ENCODE data around the gene AFDN. TPM values are rescaled to one million over a fixed set of nuclear protein-coding genes. Genes with fewer than 3 reads are reported as not detected.
A peak's percentile ranks its signal among the peaks of the same experiment; 100 is the strongest.

Gene AFDN
- total and polyA plus RNA-seq, 10 of the 15 experiments (the other 5 are each of a cell fraction or from before 2014, with no cell fraction given), result 5.7 to 68.2 (median 45.1) TPM

DNA sequence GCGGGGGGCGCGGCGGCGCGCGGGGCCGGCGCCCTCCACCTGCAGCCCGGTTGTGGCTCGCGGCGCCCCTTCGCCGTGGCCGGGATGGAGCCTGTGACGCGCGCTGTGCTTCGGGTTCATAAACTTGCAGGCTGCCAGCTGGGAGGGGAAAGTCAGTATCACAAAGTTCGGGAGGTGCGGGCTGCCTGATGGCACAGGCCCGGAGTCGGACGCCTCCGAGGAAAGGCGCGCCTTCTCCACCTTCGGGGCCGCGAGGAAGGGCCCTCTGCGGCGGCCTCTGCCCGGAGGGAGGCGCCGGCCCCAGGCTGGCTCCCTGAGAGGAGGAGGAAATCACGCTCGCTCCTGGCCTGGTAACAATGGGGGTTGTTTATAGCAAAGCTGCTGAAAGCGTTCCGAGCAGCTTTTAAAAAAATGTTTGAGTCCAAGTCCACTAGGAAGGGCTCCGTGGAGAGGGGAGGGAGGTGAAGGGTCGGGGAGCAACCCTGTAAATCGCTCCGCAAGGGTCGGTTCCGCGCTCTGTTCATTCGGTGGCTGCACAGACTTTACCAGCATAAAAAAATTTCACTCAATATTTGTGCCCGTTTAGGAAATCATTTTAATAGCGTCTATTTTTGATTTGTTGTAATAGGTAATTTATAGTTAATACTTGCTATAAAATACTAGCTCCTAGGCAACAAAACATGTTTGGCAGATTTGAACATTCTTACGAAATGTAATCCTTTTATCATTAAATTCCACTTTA, 1.0 kb downstream of the AFDN start:
- intact Hi-C loops (cut with micrococcal nuclease; ENCODE audit: unreplicated experiment), result loop anchor here (2.0 kb wide), 1 partner anchor 71 kb away; no protein-coding TSS in a partner anchor
- TF ChIP-seq ETV6 (conservative IDR thresholded peaks at IDR 0.05 in 1 of 2, IDR thresholded peaks at IDR 0.05 in 1 of 2; ENCODE audit: borderline replicate concordance in 1 of 2, low read depth in 1 of 2) (no peak), NR2F1 (conservative IDR thresholded peaks at IDR 0.05) (peak; percentile 39), SMARCA5 (IDR thresholded peaks at IDR 0.05) (peak; percentile 59; the same call in 1 of the 2 replicates), DPF2 (IDR thresholded peaks at IDR 0.05) (0 out of 2 replicates have a peak, but pooled peaks have one; percentile 23), FOXK2 (IDR thresholded peaks at IDR 0.05) (no peak), ZNF24 (IDR thresholded peaks at IDR 0.05) (peak; percentile 33; the same call in 1 of the 2 replicates), BACH1 (IDR thresholded peaks at IDR 0.05; ENCODE audit: borderline replicate concordance) (no peak), NBN (IDR thresholded peaks at IDR 0.05) (no peak), PRDM15 (CRISPR knock-in tag; IDR thresholded peaks at IDR 0.05) (no peak), CHD4 (IDR thresholded peaks at IDR 0.05) (no peak), LARP7 (IDR thresholded peaks at IDR 0.05) (0 out of 2 replicates have a peak, but pooled peaks have one; percentile 69), KLF5 (IDR thresholded peaks at IDR 0.05; ENCODE audit: partially characterized antibody) (no peak)
- TF ChIP-seq, protein P1, sequence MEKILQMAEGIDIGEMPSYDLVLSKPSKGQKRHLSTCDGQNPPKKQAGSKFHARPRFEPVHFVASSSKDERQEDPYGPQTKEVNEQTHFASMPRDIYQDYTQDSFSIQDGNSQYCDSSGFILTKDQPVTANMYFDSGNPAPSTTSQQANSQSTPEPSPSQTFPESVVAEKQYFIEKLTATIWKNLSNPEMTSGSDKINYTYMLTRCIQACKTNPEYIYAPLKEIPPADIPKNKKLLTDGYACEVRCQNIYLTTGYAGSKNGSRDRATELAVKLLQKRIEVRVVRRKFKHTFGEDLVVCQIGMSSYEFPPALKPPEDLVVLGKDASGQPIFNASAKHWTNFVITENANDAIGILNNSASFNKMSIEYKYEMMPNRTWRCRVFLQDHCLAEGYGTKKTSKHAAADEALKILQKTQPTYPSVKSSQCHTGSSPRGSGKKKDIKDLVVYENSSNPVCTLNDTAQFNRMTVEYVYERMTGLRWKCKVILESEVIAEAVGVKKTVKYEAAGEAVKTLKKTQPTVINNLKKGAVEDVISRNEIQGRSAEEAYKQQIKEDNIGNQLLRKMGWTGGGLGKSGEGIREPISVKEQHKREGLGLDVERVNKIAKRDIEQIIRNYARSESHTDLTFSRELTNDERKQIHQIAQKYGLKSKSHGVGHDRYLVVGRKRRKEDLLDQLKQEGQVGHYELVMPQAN (conservative IDR thresholded peaks at IDR 0.05), result 0 out of 2 replicates have a peak, but pooled peaks have one; percentile 54
- TF ChIP-seq, protein P2, sequence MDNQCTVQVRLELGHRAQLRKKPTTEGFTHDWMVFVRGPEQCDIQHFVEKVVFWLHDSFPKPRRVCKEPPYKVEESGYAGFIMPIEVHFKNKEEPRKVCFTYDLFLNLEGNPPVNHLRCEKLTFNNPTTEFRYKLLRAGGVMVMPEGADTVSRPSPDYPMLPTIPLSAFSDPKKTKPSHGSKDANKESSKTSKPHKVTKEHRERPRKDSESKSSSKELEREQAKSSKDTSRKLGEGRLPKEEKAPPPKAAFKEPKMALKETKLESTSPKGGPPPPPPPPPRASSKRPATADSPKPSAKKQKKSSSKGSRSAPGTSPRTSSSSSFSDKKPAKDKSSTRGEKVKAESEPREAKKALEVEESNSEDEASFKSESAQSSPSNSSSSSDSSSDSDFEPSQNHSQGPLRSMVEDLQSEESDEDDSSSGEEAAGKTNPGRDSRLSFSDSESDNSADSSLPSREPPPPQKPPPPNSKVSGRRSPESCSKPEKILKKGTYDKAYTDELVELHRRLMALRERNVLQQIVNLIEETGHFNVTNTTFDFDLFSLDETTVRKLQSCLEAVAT (IDR thresholded peaks at IDR 0.05), result 0 out of 2 replicates have a peak, but pooled peaks have one; percentile 12

More for the DNA sequence above, 1.0 kb downstream of the AFDN start:
- no TSS peak for BruUV-seq (replicated peaks)
- no peaks in the 10 kb centered on the region for H3K9me3 ChIP-seq (replicated peaks; ENCODE audit: control insufficient read depth, insufficient read depth, low read length)
- in situ Hi-C loops (cut with MboI), result no loop called here
- no peak for FAIRE-seq
- H3K9ac ChIP-seq (ENCODE audit: control insufficient read depth, insufficient read depth, low read length), result peak overlapping the region; percentile 24
- H3K27ac ChIP-seq (ENCODE audit: control insufficient read depth, insufficient read depth), result peak overlapping the region; percentile 38; the same call in 1 of the 2 replicates
- SMC1A ChIA-PET (ENCODE audit: uncharacterized antibody, unreplicated experiment), result interaction anchor here (1.0 to 9.0 kb wide), 10 partner anchors 11 to 71 kb away, joined by 3 to 58 read pairs (median 5); no protein-coding TSS in a partner anchor
- peak; percentile 59 for ATAC-seq
- DNase-seq (ENCODE audit: low read depth, low spot score), result no peak
- H4K20me1 ChIP-seq (ENCODE audit: control insufficient read depth, insufficient read depth), result no peaks in the 10 kb centered on the region
- peaks cover 52% of the 10 kb centered on the region for H3K79me2 ChIP-seq (ENCODE audit: control insufficient read depth, insufficient read depth, low read length)
- RAD21 ChIA-PET (ENCODE audit: unreplicated experiment), result interaction anchor here (1.3 to 2.4 kb wide), 4 partner anchors 12 to 25 kb away, joined by 6 to 10 read pairs (median 8); no protein-coding TSS in a partner anchor
- WGBS (ENCODE audit: insufficient coverage, insufficient replicate concordance, low lambda C conversion rate, missing lambda C conversion rate), result 14% methylated on average over 47 of the region's 51 CpGs
- H3K4me3 ChIP-seq, result peak overlapping the region; percentile 83
- peaks cover 23% of the 10 kb centered on the region for H3K4me1 ChIP-seq (ENCODE audit: control insufficient read depth, insufficient read depth, low read length)
- peaks cover 0 to 3% of the 10 kb centered on the region in 2 experiments; a peak in 3 of 4 replicates for H3K27me3 ChIP-seq (replicated peaks in 1 of 2; ENCODE audit: control insufficient read depth in 2 of 2, insufficient read depth in 2 of 2, low read length in 1 of 2)
- H3K4me2 ChIP-seq (ENCODE audit: control insufficient read depth, insufficient read depth), result peak overlapping the region; percentile 3; the same call in 1 of the 2 replicates
- CTCF ChIA-PET, result interaction anchor here (0.6 to 2.0 kb wide), 8 partner anchors 9 to 123 kb away, joined by 3 to 9 read pairs (median 4); no protein-coding TSS in a partner anchor
- peak overlapping the region; percentile 3 for H2AFZ ChIP-seq (ENCODE audit: control insufficient read depth, low read depth, low read length)
- POLR2A ChIA-PET, result interaction anchor here (0.6 to 1.6 kb wide), 4 partner anchors 32 to 716 kb away, joined by 3 read pairs; no protein-coding TSS in a partner anchor
- H3K36me3 ChIP-seq (ENCODE audit: control insufficient read depth in 2 of 2, insufficient read depth in 2 of 2, low read length in 1 of 2), result no peaks in the 10 kb centered on the region

All from GM12878 (cell line).